NB4 (cell line): ENCODE measurements around the gene UNC5A.

Experiments
- DNase-seq: peaks from one replicate; pipeline ENCODE4 v3.0.0; 2010; ENCODE audit warnings: low read depth
- H3K4me3 ChIP-seq: one replicate; pipeline ENCODE4 v1.5.1; 2011; ENCODE audit warnings: mild to moderate bottlenecking, low read depth, low read length, moderate library complexity
- CTCF ChIP-seq: IDR thresholded peaks from one replicate; pipeline ENCODE4 v1.5.1; 2012; ENCODE audit warnings: low read depth, low read length
- MAX ChIP-seq: IDR thresholded peaks from 2 replicates; pipeline ENCODE4 v1.6.1; 2011; ENCODE audit warnings: low read depth, low read length
- MYC ChIP-seq: IDR thresholded peaks from 2 replicates; pipeline ENCODE4 v1.6.1; 2011; ENCODE audit warnings: low read depth, low read length
- POLR2A ChIP-seq: IDR thresholded peaks from 2 replicates; pipeline ENCODE4 v1.6.1; 2011; ENCODE audit warnings: mild to moderate bottlenecking; ENCODE audit not compliant: insufficient read length; ENCODE audit errors: extremely low read depth

Gene UNC5A

GRCh38 chr5:176863041-176863764, 52.8 kb downstream of the UNC5A start:
- DNase-seq = peak; percentile 37
- TF ChIP-seq MYC = no peak
- no peak for TF ChIP-seq POLR2A
- no peak for TF ChIP-seq CTCF
- no peak for TF ChIP-seq MAX
- H3K4me3 ChIP-seq = no peak overlapping the region

GRCh38 chr5:176863765-176864098, 53.4 kb downstream of the UNC5A start:
- no peak for DNase-seq
- TF ChIP-seq MYC (no peak), POLR2A (no peak), CTCF (no peak), MAX (no peak)
- no peak overlapping the region for H3K4me3 ChIP-seq

- H3K4me3 ChIP-seq = no peak overlapping the region
- no peak for DNase-seq
- TF ChIP-seq MYC (no peak), CTCF (no peak), POLR2A (no peak), MAX (no peak)
Observed at GRCh38 chr5:176864755-176865154, 54.4 kb downstream of the UNC5A start.

DNA sequence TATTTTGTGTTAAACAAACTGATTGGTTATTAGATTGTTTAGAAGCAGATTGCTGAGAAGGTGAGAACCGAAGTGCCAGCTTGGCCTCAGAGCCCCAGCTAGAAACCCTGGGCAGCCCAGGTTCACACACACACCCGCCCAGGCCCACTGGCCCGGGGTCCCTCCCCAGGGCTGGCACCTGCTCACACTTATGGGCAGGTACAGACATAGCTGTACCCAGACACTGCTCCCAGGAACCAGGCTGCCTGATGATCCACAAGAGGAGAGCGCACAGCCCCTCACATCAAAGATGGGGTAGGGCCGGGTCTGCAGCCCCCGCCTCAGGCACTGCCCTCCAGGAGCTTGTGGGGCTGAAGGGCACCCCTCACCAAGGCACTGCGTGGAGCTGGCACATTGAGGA, 55.6 kb downstream of the UNC5A start:
- H3K4me3 ChIP-seq = no peak overlapping the region
- TF ChIP-seq MYC (no peak), CTCF (no peak)
- DNase-seq = no peak

DNA sequence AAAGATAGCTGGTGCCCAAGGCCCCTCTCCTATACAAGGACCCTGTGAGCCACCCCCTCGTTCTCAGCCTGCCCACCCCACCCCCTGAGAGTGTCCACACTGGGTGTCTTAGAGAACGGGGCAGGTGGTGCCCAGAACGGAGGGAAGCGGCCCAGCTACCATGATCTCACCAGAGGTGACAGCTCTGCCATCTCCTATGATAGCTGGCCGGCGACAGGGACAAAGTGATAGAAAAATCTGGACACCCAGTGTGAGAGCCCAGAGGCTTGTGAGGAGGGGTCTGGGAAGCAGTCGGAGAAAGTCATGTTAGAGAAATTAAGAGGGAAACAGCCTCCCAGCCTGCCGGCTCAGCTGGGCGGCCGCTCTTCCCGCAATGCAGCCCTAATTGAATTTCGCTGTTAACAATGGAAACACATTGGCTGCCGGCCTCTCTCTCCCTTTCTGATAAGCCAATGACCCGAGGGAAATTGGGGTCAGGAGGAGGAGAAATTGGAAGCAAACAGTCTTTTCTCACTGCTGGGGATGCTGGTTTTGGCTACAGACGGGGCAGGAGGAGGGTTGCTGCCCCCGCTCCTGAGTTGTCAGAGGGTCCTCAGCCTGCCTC, 56.5 kb downstream of the UNC5A start:
- no peak overlapping the region for H3K4me3 ChIP-seq
- DNase-seq = no peak
- TF ChIP-seq MAX (no peak), POLR2A (no peak), CTCF (no peak), MYC (no peak)

- TF ChIP-seq POLR2A = no peak
- H3K4me3 ChIP-seq = no peak overlapping the region
- DNase-seq = no peak
Observed at GRCh38 chr5:176868126-176868525, 57.8 kb downstream of the UNC5A start.
